GM13977 (cell line): ENCODE data around the gene DCTN2.
"Not testable (repeated sequence)": the region's sequence is repeated elsewhere in the genome, so short reads cannot be mapped to it uniquely, and the experiment has no call there.

ENCODE experiments used
- DNase-seq: peaks from one replicate; pipeline ENCODE4 v3.0.0; 2012; ENCODE audit warnings: low spot score
- CTCF ChIP-seq: IDR thresholded peaks from 2 replicates; pipeline ENCODE4 v1.5.1; 2012; ENCODE audit warnings: mild to moderate bottlenecking, control low read depth; ENCODE audit not compliant: insufficient read depth; ENCODE audit errors: extremely low read depth, missing control alignments
- in situ Hi-C: fragments of 300-500 bp; cut with MboI; formaldehyde crosslinking; loops from one replicate; pipeline ENCODE4 v1.12.0; 2022; ENCODE audit warnings: low sequenced_read_pairs, low pct_unique_long_range_greater_than_20kb, mixed read lengths, inconsistent platforms; ENCODE audit not compliant: unreplicated experiment

DCTN2 gene

DNA sequence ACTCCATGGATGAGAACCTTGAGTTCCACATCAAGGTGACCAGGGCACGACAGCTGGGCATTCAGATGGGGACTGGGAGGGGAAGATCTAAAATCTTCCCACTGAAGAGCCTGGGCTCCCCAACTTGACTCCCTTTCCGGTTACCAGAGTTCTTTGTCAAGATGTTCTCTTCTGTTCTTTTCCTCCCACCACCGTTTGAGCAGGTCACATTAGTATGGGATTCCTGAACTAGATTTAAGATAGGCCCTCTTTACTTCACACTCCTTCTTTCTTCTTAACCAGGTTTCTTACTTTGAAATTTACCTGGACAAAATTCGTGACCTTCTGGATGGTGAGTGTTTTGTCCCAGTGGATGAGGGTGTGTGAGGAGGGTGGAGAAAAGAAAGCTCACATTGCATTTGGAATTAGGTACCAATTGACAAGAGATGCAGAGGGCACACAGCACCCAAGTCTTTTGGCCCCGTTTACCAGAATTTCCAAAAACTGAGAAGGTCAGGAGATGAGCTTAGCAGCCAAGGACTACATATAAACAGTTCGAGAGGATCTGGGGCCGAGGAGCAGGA lies 17.3 kb upstream of the DCTN2 start:
- in situ Hi-C loops: no loop called here
- no peak for DNase-seq
- TF ChIP-seq CTCF: no peak

DNA sequence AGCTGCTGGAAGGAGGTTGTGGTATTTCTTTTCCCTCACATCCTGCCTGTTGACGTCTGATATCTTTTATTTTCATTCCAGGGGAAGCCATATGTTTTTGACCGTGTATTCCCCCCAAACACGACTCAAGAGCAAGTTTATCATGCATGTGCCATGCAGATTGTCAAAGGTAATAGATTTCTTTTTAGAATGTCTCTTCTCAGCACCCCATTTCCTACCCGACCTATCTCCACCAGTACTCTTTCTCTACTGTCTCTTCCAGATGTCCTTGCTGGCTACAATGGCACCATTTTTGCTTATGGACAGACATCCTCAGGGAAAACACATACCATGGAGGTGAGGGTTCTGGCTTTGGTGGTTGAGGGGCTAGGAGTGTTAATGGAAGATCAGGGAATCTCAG lies 16.4 kb upstream of the DCTN2 start:
- in situ Hi-C loops: no loop called here
- TF ChIP-seq CTCF: no peak
- DNase-seq: no peak

GRCh38 chr12:57561117-57561516 lies 14.1 kb upstream of the DCTN2 start:
- DNase-seq, in situ Hi-C loops: not testable (repeated sequence)

DNA sequence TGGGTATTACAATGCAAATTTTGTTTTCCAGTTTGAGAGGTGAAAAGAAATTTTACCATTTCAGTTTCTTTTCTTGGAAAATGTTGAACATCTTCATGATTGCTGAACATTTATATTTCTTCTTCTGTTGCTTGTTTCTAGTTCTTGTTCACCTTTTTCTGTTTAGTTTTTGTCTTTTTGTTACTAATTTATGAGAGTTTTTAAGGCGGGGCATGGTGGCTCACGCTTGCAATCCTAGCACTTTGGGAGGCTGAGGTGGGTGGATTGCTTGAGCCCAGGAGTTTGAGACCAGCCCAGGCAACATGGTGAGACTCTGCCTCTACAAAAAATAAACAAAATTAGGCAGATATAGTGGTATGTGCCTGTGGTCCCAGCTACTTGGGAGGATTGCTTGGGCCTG lies 13.5 kb upstream of the DCTN2 start:
- in situ Hi-C loops: no loop called here
- TF ChIP-seq CTCF: no peak
- DNase-seq: no peak

- in situ Hi-C loops: no loop called here
Observed at GRCh38 chr12:57558864-57559263, 11.9 kb upstream of the DCTN2 start.

DNA sequence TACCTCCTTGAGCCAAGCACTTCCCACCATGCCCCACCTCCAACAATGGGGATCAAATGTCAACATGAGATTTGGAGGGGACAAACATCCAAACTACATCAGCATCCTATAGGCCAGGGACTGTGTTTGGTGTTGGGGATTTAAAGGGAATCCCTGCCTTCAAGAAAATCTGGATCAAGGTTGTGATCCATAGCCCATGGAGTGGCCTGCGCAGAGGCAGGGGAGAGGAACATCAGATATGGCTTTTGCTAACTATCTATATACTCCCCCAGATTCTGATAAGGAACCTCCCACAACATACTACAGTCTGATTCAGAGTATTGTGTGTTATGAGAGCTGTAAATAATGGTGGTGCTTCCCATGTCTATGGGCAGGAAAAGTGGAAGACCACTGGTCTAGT lies 7.9 kb upstream of the DCTN2 start:
- in situ Hi-C loops: no loop called here
- no peak for DNase-seq
- TF ChIP-seq CTCF: no peak

More at GRCh38 chr12:57558864-57559263, 11.9 kb upstream of the DCTN2 start:
- TF ChIP-seq CTCF: no peak
- no peak for DNase-seq

- in situ Hi-C loops: no loop called here
- DNase-seq: no peak
Observed at GRCh38 chr12:57554453-57554852, 7.5 kb upstream of the DCTN2 start.

More at GRCh38 chr12:57554453-57554852, 7.5 kb upstream of the DCTN2 start:
- no peak for TF ChIP-seq CTCF
